Choroid plexus epithelial cell (primary cell): ENCODE results near the gene URI1.

Experiments
- DNase-seq: peaks from one replicate; pipeline ENCODE4 v3.0.0-alpha.2; 2010; ENCODE audit warnings: low read depth
- H3K4me3 ChIP-seq: 2 replicates; pipeline ENCODE4 v1.5.1; 2011; ENCODE audit warnings: low read depth, mild to moderate bottlenecking, control low read depth, low read length, moderate library complexity
- CTCF ChIP-seq: conservative IDR thresholded peaks from 2 replicates; pipeline ENCODE4 v1.5.1; 2011; ENCODE audit warnings: low read depth, mild to moderate bottlenecking, control low read depth, inconsistent platforms, low read length, moderate library complexity

URI1 gene

DNA sequence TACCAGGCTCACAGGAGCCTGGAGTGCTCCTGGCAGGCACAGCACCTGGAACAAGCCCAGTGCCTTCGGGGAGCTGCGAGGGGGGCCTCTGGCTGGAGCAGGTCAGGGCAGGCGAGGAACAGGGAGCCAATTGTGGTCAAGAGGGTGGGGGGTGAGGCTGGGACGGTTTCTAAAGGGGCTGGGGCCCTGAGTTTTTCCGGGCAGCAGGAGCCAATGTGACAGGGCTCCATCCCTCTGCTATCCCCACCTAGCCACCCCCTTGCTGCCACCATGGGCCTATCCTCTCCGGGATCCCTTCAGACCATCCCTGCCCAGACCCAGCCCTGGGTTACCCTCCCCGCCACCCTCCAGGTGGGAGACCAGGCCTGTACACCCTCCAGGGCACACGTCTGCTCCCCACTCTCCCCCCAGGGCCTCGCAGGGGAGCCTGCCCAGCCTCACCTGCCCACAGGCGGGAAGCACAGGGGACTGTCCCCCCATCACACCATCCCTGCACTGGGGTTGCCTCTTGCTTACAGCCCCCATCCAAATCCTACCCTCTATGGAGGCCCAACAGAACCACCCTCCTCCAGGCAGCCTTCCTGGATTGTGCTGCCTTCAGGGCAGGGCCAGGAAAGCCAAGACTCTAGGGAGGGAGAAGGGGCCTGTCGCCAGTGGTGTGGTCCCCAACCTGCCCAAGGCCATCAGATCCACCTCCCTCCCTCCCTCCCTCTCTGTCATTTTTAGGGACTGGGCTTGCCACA lies 121.0 kb downstream of the URI1 start:
- no peak for DNase-seq
- TF ChIP-seq CTCF = no peak
- H3K4me3 ChIP-seq = no peak overlapping the region

GRCh38 chr19:30063650-30064347 lies 121.8 kb downstream of the URI1 start:
- H3K4me3 ChIP-seq = no peak overlapping the region
- TF ChIP-seq CTCF = no peak
- no peak for DNase-seq

DNA sequence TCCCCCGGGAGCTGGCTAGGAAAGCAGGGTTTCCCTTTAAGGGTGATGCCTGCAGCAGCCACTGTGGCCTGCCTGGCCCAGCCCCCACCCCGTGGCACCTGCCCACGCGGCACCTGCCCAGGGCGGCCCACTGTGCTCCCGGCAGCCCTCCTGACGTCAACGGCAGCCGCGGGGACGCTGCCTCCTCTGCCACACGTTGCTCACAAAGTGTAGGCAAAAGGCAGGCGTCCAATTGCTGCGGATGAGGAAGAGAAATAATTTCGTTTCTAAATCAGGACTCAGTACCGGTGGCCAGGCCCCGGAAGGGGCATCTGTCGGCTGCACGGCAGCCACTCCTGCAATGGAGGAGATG lies 122.3 kb downstream of the URI1 start:
- H3K4me3 ChIP-seq = no peak overlapping the region
- TF ChIP-seq CTCF = no peak
- DNase-seq = no peak

DNA sequence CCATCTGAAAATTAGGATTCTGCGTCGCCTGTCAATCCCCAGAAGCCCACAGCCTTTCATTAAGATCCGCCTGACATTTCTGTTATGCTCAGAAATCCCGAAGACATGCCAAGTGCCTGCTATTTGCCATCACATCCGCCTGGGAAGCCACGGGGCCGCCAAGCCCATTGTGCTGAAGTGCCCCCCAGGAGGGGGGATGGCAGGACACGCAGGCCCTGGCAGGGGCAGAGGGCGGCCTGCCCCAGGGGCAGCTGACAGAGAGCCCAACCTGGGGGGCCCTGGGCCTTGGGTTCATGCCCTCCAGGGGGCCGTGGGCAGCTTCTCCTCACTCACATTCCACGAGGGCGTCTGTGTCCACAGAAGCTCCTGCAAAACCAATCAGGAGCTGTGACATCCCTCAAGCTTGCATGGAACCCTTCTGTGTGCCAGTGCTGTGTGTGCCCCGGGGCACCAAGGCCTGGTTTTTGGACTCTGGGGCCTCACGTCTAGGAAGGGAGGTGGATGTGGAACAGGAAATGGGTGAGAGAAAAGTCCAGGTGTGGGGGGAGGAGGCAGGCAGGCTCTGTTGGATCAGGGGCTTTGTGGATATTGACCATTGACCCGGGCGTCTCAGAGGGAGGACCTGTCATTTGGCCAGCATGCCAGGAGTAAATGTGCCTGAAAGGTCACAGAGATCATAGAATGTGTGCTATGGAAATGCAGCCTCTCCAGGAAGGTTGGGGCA lies 122.9 kb downstream of the URI1 start:
- no peak overlapping the region for H3K4me3 ChIP-seq
- TF ChIP-seq CTCF = no peak
- DNase-seq = no peak

GRCh38 chr19:30065680-30066606 lies 123.9 kb downstream of the URI1 start:
- H3K4me3 ChIP-seq = no peak overlapping the region
- no peak for TF ChIP-seq CTCF
- DNase-seq = no peak
